ENCODE results near the gene MYCBPAP.

Gene MYCBPAP

GRCh38 chr17:50536683-50537646 is 28.7 kb downstream of the MYCBPAP start:
- Histone ChIP-seq H3K36me3 (ENCODE audit: control insufficient read depth, low read depth, low read length) (no peaks in the 10 kb centered on the region), H3K27me3 (ENCODE audit: control insufficient read depth, insufficient read depth, low read length) (peaks cover 38% of the 10 kb centered on the region), H3K27ac (ENCODE audit: low read length) (no peak overlapping the region), H3K4me3 (ENCODE audit: low read length) (no peak overlapping the region), H3K4me1 (ENCODE audit: control insufficient read depth, low read depth, low read length) (peaks cover 9% of the 10 kb centered on the region), H3K9ac (ENCODE audit: low read length) (no peak overlapping the region), H3K9me3 (ENCODE audit: control insufficient read depth, low read depth, low read length) (no peaks in the 10 kb centered on the region)

- H3K9me3 ChIP-seq (ENCODE audit: control insufficient read depth, low read depth, low read length) = no peaks in the 10 kb centered on the region
- no peak overlapping the region for H3K4me3 ChIP-seq (ENCODE audit: low read length)
- peaks cover 30% of the 10 kb centered on the region for H3K27me3 ChIP-seq (ENCODE audit: control insufficient read depth, insufficient read depth, low read length)
- no peak overlapping the region for H3K9ac ChIP-seq (ENCODE audit: low read length)
- H3K36me3 ChIP-seq (ENCODE audit: control insufficient read depth, low read depth, low read length) = no peaks in the 10 kb centered on the region
- H3K27ac ChIP-seq (ENCODE audit: low read length) = no peak overlapping the region
- peaks cover 17% of the 10 kb centered on the region for H3K4me1 ChIP-seq (ENCODE audit: control insufficient read depth, low read depth, low read length)
These were observed 29.7 kb downstream of the MYCBPAP start for GRCh38 chr17:50537721-50538548.

- peaks cover 21% of the 10 kb centered on the region for H3K27me3 ChIP-seq (ENCODE audit: control insufficient read depth, insufficient read depth, low read length)
- no peak overlapping the region for H3K9ac ChIP-seq (ENCODE audit: low read length)
- no peaks in the 10 kb centered on the region for H3K9me3 ChIP-seq (ENCODE audit: control insufficient read depth, low read depth, low read length)
- no peak overlapping the region for H3K4me3 ChIP-seq (ENCODE audit: low read length)
- H3K4me1 ChIP-seq (ENCODE audit: control insufficient read depth, low read depth, low read length) = peaks cover 16% of the 10 kb centered on the region
- no peak overlapping the region for H3K27ac ChIP-seq (ENCODE audit: low read length)
- H3K36me3 ChIP-seq (ENCODE audit: control insufficient read depth, low read depth, low read length) = no peaks in the 10 kb centered on the region
These were observed 30.5 kb downstream of the MYCBPAP start for GRCh38 chr17:50538549-50539410.

GRCh38 chr17:50539762-50540559 is 31.7 kb downstream of the MYCBPAP start:
- no peaks in the 10 kb centered on the region for H3K9me3 ChIP-seq (ENCODE audit: control insufficient read depth, low read depth, low read length)
- H3K4me1 ChIP-seq (ENCODE audit: control insufficient read depth, low read depth, low read length) = peaks cover 16% of the 10 kb centered on the region
- no peak overlapping the region for H3K9ac ChIP-seq (ENCODE audit: low read length)
- peaks cover 11% of the 10 kb centered on the region for H3K27me3 ChIP-seq (ENCODE audit: control insufficient read depth, insufficient read depth, low read length)
- H3K4me3 ChIP-seq (ENCODE audit: low read length) = no peak overlapping the region
- no peaks in the 10 kb centered on the region for H3K36me3 ChIP-seq (ENCODE audit: control insufficient read depth, low read depth, low read length)
- H3K27ac ChIP-seq (ENCODE audit: low read length) = no peak overlapping the region

- Histone ChIP-seq H3K9ac (ENCODE audit: low read length) (no peak overlapping the region), H3K4me1 (ENCODE audit: control insufficient read depth, low read depth, low read length) (peaks cover 16% of the 10 kb centered on the region), H3K27me3 (ENCODE audit: control insufficient read depth, insufficient read depth, low read length) (peaks cover 11% of the 10 kb centered on the region), H3K9me3 (ENCODE audit: control insufficient read depth, low read depth, low read length) (no peaks in the 10 kb centered on the region), H3K4me3 (ENCODE audit: low read length) (peak overlapping the region; percentile 84), H3K27ac (ENCODE audit: low read length) (no peak overlapping the region), H3K36me3 (ENCODE audit: control insufficient read depth, low read depth, low read length) (no peaks in the 10 kb centered on the region)
These were observed 32.5 kb downstream of the MYCBPAP start for GRCh38 chr17:50540560-50541401.

DNA sequence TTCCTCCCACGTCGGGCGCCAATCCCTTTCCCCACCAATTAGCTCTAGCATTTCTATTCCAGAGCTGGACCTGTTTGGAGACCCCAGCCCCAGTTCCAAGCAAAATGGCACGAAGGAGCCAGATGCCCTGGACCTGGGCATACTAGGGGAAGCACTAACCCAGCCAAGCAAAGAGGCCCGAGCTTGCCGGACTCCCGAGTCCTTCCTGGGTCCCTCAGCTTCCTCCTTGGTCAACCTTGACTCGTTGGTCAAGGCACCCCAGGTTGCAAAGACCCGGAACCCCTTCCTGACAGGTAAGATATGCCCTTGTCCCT is 33.1 kb downstream of the MYCBPAP start:
- H3K9ac ChIP-seq (ENCODE audit: low read length) = peak overlapping the region; percentile 13
- no peak overlapping the region for H3K27ac ChIP-seq (ENCODE audit: low read length)

GRCh38 chr17:50541716-50542688 is 33.8 kb downstream of the MYCBPAP start:
- H3K4me3 ChIP-seq (ENCODE audit: low read length) = peak overlapping the region; percentile 84
- H3K36me3 ChIP-seq (ENCODE audit: control insufficient read depth, low read depth, low read length) = no peaks in the 10 kb centered on the region
- peak overlapping the region; percentile 58 for H3K9ac ChIP-seq (ENCODE audit: low read length)
- H3K27ac ChIP-seq (ENCODE audit: low read length) = no peak overlapping the region
- peaks cover 11% of the 10 kb centered on the region for H3K27me3 ChIP-seq (ENCODE audit: control insufficient read depth, insufficient read depth, low read length)
- peaks cover 16% of the 10 kb centered on the region for H3K4me1 ChIP-seq (ENCODE audit: control insufficient read depth, low read depth, low read length)
- no peaks in the 10 kb centered on the region for H3K9me3 ChIP-seq (ENCODE audit: control insufficient read depth, low read depth, low read length)

More for the DNA sequence above, 33.1 kb downstream of the MYCBPAP start:
- Histone ChIP-seq H3K4me3 (ENCODE audit: low read length) (peak overlapping the region; percentile 84), H3K36me3 (ENCODE audit: control insufficient read depth, low read depth, low read length) (no peaks in the 10 kb centered on the region), H3K9me3 (ENCODE audit: control insufficient read depth, low read depth, low read length) (no peaks in the 10 kb centered on the region), H3K4me1 (ENCODE audit: control insufficient read depth, low read depth, low read length) (peaks cover 16% of the 10 kb centered on the region), H3K27me3 (ENCODE audit: control insufficient read depth, insufficient read depth, low read length) (peaks cover 11% of the 10 kb centered on the region)

- Histone ChIP-seq H3K36me3 (ENCODE audit: control insufficient read depth, low read depth, low read length) (no peaks in the 10 kb centered on the region), H3K9me3 (ENCODE audit: control insufficient read depth, low read depth, low read length) (no peaks in the 10 kb centered on the region), H3K27ac (ENCODE audit: low read length) (no peak overlapping the region), H3K9ac (ENCODE audit: low read length) (no peak overlapping the region), H3K4me3 (ENCODE audit: low read length) (peak overlapping the region; percentile 84), H3K4me1 (ENCODE audit: control insufficient read depth, low read depth, low read length) (peaks cover 20% of the 10 kb centered on the region), H3K27me3 (ENCODE audit: control insufficient read depth, insufficient read depth, low read length) (peaks cover 11% of the 10 kb centered on the region)
These were observed 34.8 kb downstream of the MYCBPAP start for GRCh38 chr17:50542795-50543774.
